GM12872 (cell line): ENCODE results near the gene UACA.

ENCODE experiments used
- CTCF ChIP-seq: IDR thresholded peaks from 3 replicates; pipeline ENCODE4 v1.5.1; 2011; ENCODE audit warnings: low read depth, mild to moderate bottlenecking, low read length, moderate library complexity; ENCODE audit not compliant: insufficient read depth

UACA gene

GRCh38 chr15:70604666-70605315 lies 158.6 kb downstream of the UACA start:
- TF ChIP-seq CTCF: no peak
